GM12864 (cell line): Measurements from ENCODE around the gene ACSL6.

Source experiments
- DNase-seq: peaks from one replicate; pipeline ENCODE4 v3.0.0-alpha.2; 2011; ENCODE audit warnings: low read depth
- H3K4me3 ChIP-seq: 2 replicates; pipeline ENCODE4 v1.5.1; 2011; ENCODE audit warnings: mild to moderate bottlenecking, low read depth, low read length, control low read depth
- CTCF ChIP-seq: IDR thresholded peaks from 2 replicates; pipeline ENCODE4 v1.5.1; 2011; ENCODE audit warnings: low read depth, mild to moderate bottlenecking, moderate library complexity, low read length, control low read depth, inconsistent platforms; ENCODE audit errors: missing control alignments

ACSL6 gene

GRCh38 chr5:132026516-132027008 is 15.1 kb upstream of the ACSL6 start:
- no peak for TF ChIP-seq CTCF
- H3K4me3 ChIP-seq, result no peak overlapping the region
- no peak for DNase-seq

- no peak for DNase-seq
- no peak overlapping the region for H3K4me3 ChIP-seq
- no peak for TF ChIP-seq CTCF
These were observed 14.0 kb upstream of the ACSL6 start for GRCh38 chr5:132025403-132025971.

DNA sequence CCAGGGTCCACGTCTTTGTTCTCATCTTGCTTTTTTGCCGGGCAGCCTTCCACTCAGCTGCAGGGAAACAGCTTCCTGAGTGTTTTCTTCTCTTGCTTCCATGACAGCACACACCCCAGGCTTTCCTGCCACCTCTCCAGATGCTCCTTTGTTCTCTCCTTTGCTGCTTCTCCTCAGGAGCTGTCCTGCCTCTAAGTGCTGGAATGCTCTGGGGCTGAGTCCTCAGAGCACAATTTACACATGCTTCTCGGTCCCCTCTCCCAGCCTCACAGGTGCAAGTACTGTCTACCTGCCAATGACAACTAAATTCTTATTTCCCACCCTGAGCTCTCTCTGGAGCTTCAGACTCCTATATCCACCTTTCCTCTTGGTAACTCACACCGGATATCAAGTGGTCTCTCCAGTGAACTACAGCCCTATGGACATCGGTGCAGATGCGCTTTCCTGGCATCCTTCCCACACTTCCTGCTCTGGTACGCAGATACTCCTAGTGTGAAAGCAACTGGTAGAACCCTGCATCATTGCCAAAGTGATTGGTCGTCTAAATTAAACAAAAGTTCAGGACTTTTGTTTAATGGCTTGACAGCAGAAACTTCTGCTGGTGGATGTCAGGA is 13.4 kb upstream of the ACSL6 start:
- no peak for DNase-seq
- no peak overlapping the region for H3K4me3 ChIP-seq
- no peak for TF ChIP-seq CTCF

- no peak overlapping the region for H3K4me3 ChIP-seq
- TF ChIP-seq CTCF, result no peak
- DNase-seq, result no peak
These were observed 12.6 kb upstream of the ACSL6 start for GRCh38 chr5:132024117-132024435.

DNA sequence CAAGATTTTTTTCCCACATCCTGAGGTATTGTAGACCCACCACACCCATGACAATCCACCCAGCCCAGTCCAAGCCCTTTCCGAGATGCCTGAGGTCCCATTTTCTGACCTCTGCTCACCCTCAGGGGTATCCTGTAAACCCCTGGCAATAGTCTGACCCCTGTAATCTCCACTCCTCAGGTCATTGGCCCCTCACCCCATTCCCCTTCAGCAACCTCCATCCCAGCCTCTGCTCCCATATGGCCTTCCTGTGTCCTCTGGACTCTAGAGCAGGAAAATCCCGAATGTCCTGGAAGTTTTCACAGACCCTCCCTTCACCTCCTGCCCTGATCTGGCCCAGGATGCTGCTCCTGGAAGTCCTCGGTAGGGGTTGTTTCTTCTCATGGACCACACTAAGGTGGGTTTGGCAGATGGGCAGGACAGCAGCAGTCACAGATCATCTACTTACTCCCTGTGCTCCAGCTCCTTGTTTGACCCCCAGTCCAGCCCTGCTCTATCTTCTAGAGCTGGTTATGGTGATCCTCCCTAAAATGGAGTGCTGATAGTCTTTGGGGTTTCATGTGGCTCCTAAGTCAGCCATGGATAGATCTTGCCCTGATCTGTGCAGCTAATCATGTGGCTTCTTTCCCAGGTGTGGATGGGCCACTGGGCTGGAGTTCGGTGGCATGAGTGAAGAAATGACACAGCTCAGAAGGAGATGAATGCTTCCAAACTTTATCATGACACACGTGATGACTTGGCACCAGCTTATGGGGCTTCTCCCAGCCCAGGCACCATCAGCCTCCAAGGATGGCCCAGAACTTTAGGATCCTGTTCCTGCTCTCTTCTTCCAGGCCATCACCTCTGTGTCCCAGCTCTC is 12.0 kb upstream of the ACSL6 start:
- no peak for DNase-seq
- H3K4me3 ChIP-seq, result no peak overlapping the region
- no peak for TF ChIP-seq CTCF

DNA sequence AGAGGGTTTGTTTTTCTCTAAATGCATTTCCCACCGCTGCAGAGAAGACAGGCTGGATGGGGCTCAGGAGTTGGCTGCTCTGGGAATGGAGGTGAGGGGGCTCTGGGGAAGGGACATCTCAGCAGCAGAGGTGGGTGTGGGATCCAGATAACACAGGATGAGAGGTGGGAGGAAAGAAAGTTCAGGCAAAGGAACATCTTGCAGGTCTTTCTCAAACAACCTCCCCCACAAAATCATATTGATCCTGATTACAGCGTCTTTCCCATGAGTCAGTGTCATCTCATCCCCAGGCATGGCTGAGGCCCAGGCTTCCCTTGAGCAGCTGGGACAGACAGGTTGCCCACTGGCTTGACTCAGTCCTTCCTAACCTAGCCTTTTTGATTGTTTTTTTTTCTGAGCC is 11.3 kb upstream of the ACSL6 start:
- no peak for DNase-seq
- TF ChIP-seq CTCF, result no peak
- H3K4me3 ChIP-seq, result no peak overlapping the region
